Hindlimb muscle (tissue), 1 donor: ENCODE results near the gene CHRM2. TPM values are rescaled to one million over a fixed set of nuclear protein-coding genes. Genes with fewer than 3 reads are reported as not detected.

Experiments
- DNase-seq: peaks from one replicate; pipeline ENCODE4 v3.0.0-alpha.2; 2013
- polyA plus RNA-seq: library from polyadenylated mRNA; unstranded; fragments of 120-200 nt; gene quantifications from one replicate; pipeline ENCODE4 v1.2.1, GENCODE V29; 2013; ENCODE audit not compliant: insufficient read length

The CHRM2 gene
- polyA plus RNA-seq, 1 donor, result 0.12 TPM

DNA sequence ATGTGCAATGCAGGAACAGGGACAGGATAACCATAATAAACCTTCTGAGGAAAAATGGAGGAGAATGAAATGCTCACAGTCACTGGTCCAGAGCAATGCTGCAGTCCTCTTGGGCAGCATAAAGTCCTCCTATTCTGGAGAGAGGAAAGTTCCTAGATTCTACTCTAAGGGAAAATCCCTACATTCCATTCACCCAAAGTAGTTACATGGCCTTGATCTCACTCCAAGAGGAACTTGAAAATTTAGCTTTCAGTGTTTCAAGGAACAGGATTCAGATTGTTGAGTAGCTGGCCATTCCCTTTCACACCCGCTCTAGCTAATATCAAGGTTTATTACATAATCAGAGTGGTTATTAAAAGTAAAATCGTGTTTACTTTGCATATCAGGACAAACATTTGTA lies 168.3 kb downstream of the CHRM2 start:
- DNase-seq, result no peak

DNA sequence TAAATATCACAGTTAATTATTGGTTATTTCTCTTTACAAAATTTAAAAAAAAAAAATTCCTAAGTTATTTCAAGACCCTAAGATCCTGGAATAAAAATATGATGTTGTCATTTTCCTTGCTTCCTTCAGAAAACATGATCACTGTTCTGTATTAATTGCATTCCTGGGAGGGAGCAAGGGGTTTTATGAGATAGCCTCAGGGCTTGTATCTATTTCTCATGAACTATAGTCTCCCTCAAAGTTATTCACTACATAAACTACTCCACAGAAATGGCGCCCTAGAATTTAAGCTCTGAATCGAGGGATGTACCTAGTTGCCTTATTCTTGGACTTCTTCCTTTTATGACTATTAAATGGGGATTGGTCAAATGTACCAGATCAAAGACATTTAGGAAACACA lies 170.3 kb downstream of the CHRM2 start:
- no peak for DNase-seq

DNA sequence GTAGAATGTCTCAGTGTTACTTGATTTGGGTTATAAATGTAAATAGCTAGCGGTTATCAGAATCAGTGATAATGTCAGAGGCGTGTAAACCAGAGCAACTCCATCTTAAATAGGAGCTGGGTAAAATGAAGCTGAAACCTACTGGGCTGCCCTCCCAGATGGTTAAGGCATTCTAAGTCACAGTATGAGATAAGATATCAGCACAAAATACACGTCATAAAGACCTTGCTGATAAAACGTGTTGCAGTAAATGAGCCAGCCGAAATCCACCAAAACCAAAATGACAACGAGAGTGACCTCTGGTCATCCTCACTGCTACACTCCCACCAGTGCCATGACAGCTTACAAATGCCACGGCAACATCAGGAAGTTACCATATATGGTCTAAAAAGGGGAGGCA lies 172.3 kb downstream of the CHRM2 start:
- no peak for DNase-seq

DNA sequence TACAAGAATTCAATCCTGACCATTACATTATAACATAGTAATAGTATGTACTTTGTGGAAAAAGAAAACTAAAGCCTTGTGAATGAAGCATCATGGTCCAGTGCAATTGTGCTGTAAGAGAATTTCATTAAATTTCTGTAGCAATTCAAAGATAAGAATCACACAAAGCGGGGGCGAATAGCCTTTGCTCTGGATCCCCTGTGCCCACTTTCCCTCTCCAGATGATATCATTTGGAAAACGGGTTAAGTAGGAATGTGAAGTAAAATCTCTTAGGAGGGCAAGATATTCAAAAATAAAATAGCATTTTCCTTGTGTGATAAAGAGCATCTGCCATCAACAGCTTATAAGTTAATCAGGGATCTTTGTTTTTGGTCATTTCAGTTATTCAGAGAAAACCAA lies 177.1 kb downstream of the CHRM2 start:
- no peak for DNase-seq

DNA sequence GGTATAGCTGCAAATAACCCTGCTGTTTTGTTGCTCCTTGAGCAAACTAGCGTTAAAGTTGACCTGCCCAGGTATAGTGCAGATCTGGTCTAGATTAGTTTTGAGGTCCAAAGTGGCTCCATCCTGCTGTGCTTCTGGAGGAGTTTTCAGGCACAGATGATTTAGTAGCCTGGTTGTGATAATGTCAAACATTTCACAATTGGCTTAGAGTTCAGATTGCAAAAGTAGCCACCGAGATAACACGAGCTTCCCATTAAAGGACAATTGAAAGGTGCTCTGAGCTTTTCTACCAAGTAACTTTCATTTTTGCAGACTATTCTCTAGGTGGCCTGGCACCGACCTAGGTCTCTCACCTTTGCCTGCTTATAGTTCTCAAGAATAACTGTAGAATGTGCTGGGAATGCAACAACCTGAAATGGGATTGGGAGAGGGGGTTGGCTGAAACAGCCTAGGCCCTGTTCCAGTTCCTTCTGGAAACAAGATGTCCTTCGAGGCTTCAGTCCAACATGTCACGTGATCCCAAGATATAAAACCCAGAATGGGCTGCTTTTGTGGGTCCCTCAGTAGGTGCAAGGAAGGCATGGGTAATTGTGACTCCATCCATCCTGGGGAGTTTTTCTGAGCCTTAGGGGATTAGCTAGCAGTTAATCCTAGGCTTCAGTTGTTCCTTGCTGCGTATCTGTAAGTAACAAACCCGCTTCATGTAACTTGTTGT lies 201.0 kb downstream of the CHRM2 start:
- no peak for DNase-seq
